ENCODE measurements around the gene TMEM151B.

The TMEM151B gene

DNA sequence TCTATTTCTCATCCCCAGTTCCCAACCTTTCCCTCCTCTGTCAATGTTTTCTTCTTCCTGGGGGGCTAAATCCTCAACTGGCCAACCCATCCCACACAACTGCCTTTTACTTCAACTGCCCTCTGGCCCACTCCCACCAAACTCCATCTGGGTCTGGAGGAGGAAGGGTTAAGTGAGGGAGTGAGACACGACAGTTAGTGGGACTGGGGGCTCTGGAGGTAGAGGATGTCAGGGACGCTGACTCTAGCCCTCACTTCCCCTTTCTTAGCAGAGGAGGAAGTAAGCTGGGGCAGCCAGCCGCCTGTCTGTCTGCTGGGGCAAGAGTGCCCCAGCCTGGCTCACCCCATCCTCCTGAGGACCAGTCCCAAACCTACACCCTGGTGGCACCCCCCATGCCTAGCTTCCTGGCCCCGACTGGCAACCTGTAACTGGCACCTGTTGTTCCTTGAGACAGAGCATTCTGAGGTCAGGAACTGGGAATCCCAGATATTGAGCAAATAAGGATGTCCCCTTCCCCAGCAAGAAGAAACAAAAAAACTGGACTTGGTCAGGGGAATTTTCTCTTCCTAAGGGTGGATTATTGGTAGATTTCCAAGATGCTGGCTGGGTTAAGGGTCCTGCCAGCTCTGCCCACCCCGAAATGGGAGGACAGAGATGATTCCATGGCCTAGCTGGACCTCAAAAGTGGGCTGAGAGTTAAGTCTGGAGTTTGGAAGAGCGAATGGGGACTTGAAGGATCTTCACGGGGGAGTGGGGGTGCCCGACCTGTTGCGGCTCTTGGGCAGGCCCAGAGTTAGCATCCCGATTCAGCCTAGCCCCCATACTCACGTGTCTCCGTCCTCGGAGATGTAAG is 5.9 kb upstream of the TMEM151B start:
- DNase-seq (ENCODE audit: low read depth), result no peak

DNA sequence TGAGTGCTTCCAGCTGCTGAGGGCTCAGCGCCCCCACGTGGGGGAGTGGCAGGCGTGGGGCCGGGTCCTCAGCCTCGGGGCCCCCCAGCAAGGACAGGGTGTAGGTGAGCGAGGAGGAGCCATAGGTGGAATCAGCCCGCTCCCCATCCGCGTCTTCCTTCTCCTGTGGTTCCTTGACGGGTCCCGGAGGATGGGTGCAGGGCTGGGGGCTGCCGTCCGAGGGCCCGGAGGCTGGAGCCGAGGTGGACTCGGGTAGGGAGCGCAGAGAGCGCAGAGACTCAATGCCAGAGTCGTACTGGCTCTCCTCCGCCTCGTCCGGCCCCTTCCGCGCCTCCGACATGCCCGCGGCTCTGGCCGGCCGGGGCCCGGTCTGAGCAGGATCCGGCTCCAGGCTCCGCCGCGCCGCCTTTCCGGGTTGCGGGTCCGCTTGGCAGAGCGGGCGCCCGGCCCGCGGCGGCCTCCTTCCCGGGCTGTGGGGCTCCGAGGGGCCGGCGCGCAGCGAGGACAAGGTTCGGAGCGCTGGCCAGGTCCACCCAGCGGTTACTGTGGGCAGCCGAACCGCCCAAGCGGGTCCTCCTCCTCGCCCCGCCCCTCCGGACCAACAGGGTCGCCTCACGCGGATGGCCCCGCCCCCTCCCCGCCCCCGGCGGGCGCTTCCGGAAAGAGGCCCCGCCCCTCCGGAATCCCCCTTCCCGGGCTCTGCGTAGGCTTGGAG is 5.1 kb upstream of the TMEM151B start, which contains the start of gene NFKBIE:
Gene NFKBIE, minus strand, starts transcription at position 545 of the 715 bp plus-strand sequence. Its CDS starts 205 bp downstream, at position 340.
- no peak for DNase-seq (ENCODE audit: low read depth)

DNA sequence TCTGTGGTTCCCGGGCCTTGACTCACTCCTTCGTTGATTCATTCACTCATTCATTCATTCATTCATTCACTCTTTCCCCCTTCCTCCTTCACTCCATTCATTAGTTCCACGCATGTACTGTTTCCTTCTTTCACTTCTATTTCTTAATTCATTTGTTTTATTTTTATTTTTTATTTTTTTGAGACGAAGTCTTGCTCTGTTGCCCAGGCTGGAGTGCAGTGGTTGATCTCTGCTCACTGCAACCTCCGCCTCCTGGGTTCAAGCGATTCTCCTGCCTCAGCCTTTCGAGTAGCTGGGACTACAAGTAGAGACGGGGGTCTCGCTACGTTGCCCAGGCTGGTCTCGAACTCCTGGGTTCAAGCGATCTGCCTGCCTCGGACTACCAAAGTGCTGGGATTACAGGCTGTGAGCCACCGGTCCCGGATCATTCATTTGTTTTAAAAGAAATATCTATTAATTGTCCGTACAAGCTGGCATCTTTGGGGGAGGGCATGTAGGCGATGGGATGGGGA is 4.5 kb upstream of the TMEM151B start:
- DNase-seq (ENCODE audit: low read depth), result no peak

DNA sequence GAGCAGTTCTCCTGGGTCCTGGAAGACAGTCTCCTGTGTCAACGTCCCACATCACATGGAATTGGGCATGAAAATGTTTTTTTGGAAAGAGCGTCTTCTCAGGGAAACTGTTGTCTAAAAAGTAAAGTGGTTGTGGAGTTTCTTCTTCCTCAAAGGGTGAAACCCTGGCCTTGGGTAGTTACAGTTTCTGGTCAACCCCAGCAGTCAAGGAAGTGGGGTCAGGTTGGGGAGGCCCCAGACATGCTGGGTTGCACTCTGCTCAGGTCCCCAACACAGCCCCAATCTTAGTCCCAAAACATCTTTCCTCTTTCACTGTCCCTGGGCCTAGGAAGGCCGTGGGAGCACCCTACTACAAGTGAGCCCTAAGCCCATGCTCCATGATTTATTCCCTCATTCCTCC is 3.9 kb upstream of the TMEM151B start:
- DNase-seq (ENCODE audit: low read depth), result no peak

DNA sequence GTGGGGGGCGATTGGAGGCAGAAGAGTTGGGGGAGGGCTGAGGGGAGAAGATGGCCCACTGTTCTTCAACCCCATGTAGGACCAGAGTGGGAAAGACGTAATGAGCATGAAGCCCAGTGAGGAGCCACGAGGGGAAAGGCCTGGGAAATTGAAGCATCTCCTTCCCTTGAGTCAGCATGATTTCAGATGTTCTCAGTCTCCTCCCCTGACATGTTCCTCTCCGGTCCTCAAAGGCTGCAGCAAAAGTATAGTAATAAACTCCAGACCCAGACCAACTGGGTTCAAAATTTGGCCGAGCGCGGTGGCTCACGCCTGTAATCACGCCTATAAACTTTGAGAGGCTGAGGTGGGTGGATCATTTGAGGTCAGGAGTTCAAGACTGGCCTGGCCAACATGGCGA is 3.0 kb upstream of the TMEM151B start:
- no peak for DNase-seq (ENCODE audit: low read depth)

DNA sequence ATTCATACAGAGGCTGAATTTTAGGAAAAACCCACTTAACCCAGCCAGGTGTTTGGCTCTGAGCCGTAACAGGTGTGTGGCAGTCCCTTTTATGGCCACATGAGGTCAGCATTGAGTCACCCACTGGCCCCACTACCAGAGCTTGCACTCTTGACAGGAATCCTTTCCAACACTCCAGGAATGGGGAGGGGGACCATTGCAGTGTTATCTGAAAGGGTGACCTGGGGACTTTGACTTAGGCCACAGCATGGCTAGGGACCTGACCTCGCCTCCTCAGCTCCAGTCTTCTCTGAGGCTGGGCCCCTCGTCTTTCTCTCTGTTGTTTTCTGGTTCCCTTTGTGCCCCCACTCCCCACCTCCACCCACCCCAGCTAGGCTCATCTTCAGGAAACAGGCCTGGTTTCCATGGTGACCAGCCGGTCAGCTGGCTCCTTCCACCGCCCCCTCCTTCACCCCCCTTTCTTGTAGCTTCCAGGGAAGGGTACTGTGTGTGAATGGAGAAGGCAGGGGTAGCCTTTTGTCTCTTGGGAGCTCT is 2.1 kb upstream of the TMEM151B start:
- DNase-seq (ENCODE audit: low read depth), result no peak

DNA sequence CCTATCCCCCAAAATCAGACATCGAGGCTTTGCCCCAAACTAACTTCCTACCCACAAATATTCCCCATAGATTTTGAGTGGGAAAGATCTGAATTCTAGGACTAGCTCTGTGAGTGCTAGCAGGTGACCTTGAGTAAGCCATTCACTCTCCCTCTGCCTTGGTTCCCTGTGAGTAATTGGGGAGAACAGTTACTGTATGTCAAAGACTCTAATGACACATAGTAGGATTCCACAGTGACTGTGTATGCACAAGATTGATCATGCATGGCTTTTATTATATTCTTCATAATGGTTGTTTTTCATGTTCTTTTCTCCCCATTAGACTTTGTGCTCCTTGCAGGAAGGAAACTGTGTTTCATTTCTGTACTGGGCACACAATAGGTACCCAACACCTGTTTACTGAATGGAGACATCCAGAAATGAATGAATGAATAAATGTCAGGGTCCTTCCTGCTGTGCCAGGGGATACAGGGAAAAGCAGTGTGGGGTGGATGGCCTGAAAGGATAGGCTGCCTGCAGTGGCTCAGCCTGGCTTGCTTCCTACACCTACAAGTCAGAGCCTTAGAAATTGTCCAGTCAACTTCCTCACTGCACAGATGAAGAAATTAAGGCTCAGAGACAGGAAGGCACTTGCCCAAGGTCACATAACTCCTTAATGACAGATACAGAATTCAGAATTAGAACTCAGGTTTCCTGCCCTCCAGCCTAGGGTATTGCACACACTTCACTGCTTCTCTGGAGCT is 901 bp upstream of the TMEM151B start:
- no peak for DNase-seq (ENCODE audit: low read depth)

DNA sequence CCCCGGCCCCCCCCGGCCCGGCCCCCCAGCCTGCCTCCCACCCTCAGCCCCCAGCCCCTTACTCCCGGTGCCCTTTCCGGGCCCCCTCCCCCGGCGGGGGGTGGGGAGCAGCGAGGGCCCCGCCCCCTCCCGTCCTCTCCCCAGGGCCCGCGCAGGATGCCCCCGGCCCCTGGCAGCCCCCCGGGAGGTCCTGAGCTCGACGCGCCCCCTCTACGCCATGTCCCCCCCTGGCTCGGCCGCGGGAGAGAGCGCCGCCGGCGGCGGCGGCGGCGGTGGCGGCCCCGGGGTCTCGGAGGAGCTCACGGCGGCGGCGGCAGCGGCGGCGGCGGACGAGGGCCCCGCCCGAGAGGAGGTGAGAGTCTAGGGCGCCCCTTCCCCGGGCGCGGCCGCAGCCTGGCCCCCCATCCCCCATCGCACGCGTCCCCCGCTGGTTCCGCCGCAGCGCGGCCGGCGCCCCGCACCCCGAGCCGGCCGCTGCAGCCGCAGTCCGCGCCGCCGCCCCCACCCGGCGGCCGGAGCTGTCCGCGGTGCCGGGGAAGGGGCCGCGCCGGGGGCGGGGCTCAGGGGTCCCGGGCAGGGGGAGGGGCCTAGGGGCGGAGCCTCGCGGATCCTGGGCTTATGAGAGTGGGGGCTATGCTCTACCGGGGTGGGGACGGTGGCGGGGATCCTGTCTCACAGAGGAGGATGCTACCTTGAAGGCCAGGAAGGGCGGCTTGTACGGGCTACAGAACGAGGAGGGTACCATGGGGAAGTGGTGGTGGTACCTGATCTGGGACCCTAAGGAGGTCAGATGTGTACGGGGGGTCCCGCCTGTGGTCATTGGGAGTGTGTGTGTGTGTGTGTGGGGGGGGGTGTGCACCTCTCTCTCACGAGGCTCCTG is 516 bp downstream of the TMEM151B start:
- DNase-seq (ENCODE audit: low read depth), result no peak

DNA sequence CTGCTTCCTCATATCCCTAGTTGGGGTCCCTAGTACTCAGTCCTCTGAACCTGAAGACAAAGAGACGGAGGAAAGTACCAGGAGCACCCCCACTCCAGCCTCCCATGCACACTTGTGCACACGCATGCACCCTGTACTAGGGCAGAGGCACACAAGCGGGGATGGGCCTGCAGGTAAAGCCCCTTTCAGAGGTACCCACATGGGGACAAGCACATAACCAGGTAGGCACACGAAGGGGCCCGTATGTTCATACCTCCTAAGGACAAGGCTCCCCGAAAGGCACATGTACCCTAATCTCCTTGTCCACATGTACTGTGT is 1.1 kb downstream of the TMEM151B start:
- DNase-seq (ENCODE audit: low read depth), result no peak

DNA sequence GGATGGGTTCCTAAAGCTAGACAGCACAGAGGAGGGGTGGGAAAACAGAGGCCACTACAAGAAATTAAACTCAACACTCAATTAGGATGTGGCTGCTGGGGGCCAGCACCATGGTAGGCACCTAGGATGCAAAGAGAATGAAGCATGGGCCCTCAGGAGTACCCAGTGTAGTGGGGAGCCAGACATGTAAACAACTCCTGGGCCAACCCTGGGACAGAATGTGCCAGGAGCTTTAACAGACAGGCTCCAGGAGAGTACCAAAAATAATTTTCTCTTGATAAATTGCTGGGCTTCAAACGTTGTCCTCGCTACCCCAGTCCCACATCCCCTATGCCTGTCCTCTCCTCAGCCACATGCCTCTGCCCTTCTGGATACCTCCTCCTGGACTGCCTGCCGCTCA is 1.7 kb downstream of the TMEM151B start:
- no peak for DNase-seq (ENCODE audit: low read depth)

DNA sequence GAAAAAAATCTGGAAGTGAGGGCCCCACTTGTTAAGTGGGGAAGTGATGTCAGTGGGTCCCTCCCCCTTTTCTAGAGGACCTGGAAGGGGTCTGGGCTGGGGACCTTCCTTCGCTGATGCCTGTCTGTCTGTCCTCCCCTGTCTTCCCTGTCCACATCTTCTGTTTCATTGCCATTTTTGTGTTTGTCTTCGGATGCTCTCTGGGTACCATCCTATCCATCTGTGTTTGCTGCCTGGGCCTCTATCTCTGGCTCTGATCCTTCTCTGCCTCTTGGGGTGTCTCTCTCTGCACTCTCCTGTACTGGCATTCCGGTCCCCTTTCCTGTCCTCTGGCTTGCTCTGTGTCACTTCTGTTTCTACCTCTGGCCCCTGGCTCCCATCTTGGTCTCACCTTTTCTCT is 2.3 kb downstream of the TMEM151B start:
- DNase-seq (ENCODE audit: low read depth), result no peak

DNA sequence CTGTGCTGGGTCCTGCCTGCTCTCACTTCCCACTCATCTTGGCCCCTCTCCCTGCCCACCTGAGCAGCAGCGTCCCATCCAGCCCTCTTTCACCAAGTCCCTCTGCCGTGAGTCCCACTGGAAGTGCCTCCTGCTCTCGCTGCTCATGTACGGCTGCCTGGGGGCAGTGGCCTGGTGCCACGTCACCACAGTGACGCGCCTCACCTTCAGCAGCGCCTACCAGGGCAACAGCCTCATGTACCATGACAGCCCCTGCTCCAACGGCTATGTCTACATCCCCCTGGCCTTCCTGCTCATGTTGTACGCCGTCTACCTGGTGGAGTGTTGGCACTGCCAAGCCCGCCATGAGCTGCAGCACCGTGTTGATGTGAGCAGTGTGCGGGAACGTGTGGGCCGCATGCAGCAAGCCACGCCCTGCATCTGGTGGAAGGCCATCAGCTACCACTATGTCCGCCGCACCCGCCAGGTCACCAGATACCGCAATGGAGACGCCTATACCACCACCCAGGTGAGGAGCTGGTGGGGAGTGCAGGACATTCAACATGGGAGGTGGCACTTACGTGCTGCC is 2.8 kb downstream of the TMEM151B start:
- DNase-seq (ENCODE audit: low read depth), result no peak

DNA sequence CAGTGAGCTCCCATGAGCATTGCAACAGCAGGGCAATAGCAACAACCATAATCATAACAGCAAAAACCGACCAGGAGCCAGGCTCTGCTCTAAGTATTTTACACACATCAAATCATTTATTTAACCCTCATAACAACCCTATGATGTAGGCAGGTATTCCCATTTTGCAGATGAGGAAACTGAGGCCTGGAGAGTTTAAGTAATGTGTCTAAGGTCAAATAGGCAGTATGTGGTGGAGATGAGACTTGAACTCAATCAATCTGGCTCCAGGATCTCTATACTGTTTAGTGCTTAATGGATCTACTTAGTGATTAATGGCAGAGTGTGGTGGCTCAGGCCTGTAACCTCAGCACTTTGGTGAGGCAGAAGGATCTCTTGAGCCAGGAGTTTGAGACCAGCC is 3.4 kb downstream of the TMEM151B start:
- DNase-seq (ENCODE audit: low read depth), result no peak

DNA sequence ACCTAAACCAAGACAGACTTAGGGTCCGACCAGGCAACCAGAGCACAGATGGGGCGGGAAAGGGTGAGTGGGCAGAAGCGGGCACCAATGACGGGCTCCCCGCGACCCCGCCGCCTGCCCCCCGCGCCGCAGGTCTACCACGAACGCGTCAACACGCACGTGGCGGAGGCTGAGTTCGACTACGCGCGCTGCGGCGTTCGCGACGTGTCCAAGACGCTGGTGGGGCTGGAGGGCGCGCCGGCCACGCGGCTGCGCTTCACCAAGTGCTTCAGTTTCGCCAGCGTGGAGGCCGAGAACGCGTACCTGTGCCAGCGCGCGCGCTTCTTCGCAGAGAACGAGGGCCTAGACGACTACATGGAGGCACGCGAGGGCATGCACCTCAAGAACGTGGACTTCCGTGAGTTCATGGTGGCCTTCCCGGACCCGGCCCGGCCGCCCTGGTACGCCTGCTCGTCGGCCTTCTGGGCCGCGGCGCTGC is 5.1 kb downstream of the TMEM151B start:
- no peak for DNase-seq (ENCODE audit: low read depth)

DNA sequence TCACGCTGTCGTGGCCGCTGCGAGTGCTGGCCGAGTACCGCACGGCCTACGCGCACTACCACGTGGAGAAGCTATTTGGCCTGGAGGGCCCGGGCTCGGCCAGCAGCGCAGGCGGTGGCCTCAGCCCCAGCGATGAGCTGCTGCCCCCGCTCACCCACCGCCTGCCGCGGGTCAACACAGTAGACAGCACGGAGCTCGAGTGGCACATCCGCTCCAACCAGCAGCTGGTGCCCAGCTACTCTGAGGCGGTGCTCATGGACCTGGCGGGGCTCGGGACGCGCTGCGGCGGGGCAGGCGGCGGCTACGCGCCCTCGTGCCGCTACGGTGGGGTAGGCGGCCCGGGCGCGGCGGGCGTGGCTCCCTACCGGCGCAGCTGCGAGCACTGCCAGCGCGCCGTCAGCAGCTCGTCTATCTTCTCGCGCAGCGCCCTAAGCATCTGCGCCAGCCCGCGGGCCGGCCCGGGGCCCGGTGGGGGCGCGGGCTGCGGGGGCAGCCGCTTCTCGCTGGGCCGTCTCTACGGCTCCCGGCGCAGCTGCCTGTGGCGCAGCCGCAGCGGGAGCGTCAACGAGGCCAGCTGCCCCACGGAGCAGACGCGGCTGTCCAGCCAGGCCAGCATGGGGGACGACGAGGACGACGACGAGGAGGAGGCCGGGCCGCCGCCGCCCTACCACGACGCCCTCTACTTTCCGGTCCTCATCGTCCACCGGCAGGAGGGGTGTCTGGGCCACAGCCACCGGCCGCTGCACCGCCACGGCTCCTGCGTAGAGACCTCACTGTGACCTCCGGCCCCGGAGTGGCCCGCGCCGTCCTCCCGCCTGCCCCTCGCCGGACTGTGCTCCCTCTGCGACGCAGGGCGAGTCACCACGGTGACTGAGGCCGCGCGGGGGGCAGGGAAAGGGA is 5.7 kb downstream of the TMEM151B start:
- DNase-seq (ENCODE audit: low read depth), result no peak

DNA sequence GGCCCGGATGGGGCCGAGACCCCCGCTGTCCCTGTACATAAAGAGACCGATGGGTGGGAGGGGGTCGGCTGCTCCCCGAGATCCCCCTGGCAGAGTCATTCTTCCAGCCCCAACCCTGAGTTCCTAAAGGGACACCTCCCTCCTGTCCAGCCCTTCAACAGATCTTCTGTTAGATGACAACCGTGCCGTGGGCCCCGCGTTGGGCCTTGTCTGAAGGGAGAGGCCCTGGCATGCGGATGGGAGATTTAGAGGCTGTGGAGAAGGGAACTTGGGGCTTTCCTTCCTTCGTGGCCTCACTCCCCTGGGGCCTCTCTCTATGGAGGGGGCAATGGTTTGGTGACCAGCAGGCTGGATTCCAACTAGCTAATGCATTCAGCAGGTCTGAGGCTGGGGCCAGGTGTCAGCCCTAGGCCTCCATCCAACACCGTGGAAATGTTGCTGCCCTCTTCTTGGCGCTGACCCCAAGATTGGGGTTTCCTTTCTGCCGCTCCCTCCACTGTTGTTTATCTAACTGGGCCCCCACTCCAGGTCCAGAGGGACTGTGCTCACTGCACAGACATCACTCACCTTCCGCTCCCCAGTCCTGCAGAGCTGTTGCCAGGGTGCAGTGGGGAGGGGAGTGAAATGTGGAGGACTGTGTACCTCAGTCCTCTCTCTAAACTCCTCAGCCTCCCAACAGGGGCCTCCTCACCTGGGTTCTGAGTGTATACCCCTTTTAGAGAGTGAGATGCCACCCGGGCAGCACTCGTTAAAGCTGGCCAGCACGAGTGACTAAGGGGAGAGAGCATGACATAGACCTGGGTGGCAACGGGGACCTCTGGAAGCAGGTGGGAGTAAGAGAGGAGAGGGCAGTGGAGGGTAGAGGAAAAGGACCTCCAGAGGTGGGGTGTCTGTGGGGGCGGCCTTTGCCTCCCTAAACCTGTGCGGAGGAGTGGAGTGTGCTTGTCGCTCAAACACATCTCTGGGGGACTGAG is 6.7 kb downstream of the TMEM151B start:
- DNase-seq (ENCODE audit: low read depth), result no peak

DNA sequence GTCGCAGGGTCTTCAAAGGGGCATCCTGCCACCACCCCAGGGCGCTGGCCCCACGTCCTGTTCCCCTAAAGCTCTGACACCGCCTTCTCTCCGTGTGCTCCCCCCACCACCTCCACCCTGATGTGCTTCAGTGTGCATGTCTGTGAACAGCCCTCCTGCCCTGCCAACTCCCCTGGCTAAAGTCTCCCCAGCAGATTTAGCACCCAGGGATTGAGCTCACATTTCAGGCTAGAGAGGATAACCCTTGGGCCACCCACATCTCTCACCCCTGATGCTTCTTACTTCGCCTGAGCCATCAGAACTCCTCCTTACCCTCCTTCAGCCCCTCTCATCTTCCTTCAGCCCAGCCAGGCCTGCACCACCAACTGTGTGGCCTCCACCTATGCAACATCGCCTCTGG is 7.5 kb downstream of the TMEM151B start:
- no peak for DNase-seq (ENCODE audit: low read depth)

DNA sequence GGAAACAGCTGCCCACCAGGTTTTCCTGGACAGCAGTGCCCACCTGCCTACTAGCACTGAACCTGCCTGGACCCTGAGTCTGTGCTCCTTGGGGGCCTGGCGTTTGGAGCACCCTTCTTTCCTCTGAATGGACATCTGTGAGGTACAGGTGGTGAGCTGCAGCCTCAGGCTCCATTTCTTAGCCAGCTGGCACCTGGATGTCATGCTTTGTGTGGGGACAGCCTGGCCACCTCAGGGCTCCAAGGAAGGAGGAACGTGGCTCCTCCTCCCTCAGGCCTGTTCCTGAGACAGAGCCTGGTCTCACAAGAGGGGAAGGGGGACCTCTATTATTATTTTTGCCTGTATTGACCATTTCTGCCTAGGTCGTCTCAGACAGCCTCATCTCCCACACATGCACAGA is 8.1 kb downstream of the TMEM151B start:
- no peak for DNase-seq (ENCODE audit: low read depth)
